SHP77 (cell line): Measurements from ENCODE around the gene FANCC.
A peak's percentile ranks its signal among the peaks of the same experiment; 100 is the strongest.
"Not testable (repeated sequence)": the region's sequence is repeated elsewhere in the genome, so short reads cannot be mapped to it uniquely, and the experiment has no call there.

Experiments used
- DNase-seq, 2 experiments: peaks; one replicate each; lab custom pipeline; 2025; lab: John Stamatoyannopoulos, UW

The FANCC gene

DNA sequence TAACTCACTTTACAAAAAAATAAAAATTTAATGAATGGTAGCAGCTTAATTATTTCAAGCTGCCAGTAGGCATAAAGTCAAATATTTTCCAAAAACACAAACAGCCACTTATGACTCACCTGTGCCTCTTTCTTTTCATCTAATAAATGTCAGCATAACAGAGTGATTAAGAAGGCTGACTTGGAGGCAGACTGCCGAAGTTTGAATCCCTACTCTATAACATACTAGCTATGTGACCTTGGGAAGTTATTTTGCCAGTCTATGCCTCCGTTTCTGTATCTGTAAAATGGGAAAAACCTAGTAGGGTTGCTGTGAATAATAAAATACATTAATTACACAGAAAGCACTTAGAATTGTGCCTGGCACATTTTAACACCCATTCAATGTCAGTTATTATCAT is 33.8 kb downstream of the FANCC start:
- no peak for DNase-seq

DNA sequence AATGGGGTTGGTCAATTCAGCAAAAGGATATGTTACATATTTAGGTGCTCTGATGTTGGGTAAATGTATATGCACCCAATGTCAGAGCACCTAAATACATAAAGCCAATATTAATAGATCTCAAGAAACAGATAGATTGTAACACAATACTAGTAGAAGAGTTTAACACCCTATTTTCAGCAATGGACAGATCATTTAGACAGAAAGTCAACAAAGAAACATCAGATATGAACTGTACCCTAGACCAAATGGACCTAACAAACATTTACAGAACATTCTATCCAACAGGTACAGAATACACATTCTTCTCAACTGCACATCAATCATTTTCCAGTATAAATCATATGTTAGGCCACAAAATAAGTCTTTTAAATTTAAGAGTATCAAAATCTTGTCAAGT is 35.2 kb downstream of the FANCC start:
- no peak for DNase-seq

DNA sequence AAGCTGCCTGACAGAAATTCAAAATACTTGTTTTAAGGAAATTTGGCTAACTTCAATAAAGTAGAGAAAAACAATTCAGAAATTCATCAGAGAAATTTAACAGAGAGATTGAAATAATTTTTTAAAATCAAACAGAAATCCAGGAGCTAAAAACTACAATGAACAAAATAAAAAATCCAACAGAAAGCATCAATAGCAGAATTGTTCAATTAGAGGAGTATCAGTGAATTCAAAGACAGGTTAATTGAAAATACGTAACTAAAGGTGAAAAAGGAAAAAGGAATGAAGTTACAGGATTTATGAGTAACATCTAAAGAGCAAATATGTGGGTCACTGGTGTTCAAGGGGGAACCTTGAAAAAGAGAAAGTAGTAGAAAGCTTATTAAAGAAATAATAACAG is 36.8 kb downstream of the FANCC start:
- no peak for DNase-seq

DNA sequence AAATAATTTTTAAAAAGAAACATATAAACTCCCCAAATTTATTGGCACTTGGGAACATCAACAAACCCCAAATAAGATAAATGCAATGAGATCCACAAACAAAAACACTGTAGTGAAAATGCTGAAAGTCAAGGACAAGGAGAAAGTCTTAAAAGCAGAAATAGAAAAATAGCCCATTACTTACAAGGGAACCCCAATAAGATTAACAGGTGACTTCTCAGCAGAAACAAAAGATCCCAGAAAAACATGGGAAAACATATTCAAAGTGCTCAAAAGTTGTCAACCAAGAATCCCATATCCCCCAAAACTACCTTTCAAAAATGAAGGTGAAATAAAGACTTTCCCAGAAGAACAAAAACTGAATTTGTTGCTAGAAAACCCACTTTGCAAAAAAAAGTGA is 40.0 kb downstream of the FANCC start:
- DNase-seq = no peak

DNA sequence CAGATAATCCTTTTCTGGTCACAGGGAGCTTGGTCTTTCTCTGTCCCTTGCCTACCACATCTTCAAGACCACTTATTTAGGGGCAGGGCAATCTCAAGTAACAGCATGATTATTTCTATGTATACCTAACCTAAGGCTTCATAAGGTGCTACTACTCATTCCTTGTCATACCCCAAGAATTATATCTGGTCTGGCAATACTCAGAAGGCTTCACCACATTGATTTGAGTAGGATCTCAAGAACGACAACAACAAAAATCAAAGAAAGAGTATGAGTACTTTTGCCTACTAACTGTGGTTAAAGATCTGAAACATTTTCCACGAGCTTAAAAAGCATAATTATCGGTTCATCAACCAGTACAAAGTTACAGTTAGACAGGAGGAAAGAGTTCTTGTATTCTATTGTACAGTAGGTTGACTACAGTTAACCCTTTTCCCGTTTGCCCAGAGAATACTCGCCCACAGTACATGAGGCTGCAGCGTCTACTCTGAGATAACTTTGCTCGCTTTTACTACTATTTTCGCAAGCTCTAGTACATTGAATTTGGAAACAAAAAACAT is 41.0 kb downstream of the FANCC start:
- DNase-seq = no peak

DNA sequence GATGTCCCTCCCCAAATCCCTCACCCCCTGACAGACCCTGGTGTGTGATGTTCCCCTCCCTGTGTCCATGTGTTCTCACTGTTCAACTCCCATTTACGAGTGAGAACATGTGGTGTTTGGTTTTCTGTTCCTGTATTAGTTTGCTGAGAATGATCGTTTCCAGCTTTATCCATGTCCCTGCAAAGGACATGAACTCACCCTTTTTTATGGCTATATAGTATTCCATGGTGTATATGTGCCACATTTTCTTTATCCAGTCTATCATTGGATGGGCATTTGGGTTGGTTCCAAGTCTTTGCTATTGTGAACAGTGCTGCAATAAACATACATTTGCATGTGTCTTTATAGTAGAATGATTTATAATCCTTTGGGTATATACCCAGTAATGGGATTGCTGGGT is 43.3 kb downstream of the FANCC start:
- not testable (repeated sequence) for DNase-seq

DNA sequence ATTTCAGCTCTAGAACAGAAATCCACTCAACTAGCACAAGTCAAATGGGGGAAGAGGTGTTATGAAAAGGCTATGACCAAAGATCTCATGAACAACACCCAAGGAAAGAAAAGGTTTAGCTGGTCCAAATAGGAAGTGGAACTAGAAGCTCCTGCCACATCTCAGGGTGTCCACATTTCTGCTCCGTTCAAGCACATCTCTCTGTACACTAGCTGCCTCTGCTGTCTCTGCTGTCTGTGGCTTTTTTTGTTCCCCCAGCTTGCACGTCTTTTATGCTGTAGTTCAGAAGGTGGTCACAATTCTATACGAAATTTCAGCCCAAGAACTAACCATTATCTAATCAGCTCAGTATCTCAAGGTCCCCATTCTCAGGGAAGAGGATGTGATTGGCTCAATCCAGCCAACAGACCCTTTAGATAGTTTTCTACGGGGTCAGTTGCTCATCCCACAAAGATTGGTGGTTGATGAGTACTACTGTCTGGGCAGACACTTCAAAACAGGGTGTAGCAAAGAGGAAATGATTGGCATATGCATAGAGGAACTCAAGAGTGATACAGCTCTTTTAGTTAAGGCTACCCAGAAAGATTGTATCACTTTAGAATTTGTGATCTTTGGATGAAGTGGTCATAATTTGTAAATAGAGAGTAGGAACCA is 44.0 kb downstream of the FANCC start:
- DNase-seq = no peak

DNA sequence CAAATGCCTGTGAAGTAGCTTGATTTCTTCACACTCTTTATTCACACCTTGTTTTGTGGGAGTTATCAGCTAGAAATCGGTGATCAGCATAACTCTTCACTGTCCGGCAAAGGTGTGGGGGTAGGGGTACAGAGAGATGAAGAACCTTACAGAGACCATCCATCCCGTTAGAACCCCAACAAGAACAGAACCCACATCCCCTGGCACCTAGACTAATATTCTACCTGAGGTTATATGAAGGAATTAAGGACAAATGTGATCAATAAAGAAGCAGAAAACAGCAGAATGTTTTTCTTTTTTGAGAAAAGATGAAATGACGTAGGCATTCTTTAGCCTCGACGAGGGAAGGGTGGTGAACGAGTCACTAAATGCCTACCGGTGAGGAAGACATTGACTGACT is 44.7 kb downstream of the FANCC start:
- no peak for DNase-seq

DNA sequence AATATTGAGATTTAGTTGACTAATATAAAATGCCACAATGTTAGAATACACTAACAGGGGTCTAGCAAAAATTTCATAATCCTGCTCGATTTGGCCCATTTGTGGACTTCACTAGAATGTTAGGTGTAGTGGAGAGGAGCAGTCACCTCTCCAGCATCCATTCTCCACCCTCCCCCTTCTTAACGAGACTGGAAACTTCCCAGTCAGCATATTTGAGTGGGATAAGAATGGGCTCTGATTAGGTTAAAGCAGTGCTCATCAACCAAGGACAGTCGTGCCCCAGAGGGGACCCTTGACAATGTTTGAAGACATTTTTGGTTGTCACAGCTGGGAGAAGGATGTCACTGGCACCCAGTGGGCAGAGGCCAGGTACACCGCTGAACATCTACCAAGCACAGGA is 46.7 kb downstream of the FANCC start:
- DNase-seq = no peak

DNA sequence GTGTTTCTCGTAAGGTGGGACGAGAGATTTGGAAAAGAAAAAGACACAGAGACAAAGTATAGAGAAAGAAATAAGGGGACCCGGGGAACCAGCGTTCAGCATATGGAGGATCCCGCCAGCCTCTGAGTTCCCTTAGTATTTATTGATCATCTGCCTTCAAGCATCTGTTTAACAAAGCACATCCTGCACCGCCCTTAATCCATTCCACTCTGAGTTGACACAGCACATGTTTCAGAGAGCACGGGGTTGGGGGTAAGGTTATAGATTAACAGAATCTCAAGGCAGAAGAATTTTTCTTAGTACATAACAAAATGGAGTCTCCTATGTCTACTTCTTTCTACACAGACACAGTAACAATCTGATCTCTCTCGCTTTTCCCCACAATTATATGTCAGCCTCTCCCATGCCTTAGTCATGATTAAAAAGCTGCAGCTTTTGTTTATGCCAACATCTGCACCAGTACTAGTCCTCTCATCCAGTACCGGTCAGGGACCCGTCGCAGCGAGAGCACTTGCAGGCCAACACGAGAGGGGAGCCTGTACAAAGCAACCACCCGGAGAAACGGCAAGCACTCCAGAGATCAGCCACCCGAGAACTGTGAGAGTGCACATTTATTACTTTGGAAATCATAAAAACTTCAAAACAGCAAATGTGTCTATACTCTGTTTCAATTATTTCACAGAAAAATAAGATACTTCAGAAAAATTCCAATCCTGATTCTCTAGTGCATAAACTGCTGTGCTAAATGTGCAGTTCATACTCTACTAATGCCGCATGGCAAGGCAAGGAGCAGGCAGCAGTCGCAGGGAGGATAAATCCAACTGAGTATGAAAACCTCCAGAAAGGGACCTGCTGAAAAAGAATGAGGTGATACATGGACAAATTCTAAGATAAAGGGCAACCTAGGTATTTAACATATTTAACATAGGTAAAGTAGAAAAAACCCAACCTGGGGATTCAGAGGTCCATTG is 47.4 kb downstream of the FANCC start:
- peak; percentile 28 to 35 for DNase-seq

DNA sequence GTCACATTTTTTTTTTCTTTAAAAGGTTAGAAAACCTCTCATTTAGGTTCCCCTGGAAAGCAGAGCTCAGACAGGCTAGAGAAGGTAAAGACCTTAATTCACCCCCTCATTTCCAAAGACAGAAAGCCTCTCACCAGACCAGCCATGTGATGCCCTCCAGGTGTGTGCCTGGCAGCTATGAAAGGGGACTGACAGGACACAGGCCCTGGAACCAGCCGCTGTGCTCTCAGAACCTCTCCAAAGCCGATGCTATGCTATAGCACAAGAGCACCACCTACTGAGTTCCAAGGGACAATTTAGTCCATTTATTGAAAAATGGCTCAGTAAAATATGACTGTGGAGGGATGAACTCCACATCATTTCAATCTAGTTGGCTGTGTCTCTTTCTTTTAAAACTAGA is 48.8 kb downstream of the FANCC start:
- DNase-seq = peak; percentile 77 to 80

DNA sequence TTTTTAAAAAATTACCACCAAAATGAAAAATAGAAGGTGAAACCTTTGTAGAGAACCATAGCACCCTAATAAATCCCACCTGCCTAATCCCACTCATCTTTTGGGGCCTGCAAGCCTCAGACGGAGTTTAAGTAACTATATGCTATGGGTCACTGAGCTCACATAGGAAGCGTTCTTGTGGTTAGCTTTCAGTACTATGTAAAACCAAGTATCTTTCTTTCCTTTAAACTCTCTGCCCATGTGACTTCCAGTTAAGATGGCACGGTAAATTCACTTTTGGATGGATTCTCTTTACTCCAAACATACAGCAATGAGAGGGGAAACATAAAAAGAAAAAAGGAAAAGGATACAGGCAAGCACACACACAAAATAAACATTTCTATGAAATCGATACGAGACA is 50.9 kb downstream of the FANCC start:
- no peak for DNase-seq

DNA sequence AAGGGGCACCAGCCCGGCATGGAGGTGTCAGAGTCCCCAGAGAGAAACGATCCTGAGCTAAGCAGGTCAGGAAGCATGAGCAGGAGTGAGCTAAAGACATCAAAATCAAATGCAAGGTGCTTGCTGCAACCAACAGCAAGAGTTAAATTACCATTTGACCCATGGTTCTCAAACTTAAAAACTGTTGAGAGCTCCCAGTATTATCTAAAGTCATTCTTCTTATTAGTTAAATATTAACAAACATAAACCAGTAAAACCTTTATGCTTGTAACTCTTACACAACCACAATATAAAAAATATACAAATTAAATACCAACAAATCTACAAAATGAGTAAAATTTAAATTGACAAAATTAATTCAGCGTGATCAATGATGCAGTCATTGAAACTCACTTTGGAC is 51.5 kb downstream of the FANCC start:
- no peak for DNase-seq

DNA sequence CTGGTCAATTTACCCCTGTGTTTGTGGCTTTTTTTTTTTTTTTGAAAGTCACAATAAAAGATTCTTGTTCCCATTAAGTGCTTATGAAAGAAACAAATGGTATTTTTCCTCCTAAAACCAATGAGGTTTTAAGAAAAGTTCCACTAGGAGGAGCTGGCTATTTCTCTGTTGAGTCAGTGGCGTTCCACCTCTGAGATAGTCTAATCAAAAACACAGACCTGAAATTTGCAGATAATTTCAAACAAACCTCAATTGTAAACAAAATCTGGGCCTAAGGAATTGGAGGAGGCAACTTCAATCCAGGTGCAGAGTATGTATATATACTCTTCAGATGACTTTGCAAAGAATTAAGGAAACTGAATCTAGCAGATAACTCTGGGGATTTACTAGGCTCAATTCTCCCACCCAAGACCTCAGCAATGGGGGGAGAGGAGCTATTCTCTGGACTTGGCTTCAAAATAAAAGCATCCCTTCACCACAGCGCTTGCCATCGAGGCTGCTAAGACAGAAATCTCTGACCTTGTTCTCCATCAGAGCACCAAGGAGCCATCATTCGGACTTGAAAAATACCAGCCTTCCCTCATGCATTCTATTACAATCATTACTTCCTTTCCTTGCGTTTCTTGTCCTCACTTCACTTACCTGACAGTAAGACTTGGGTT is 52.4 kb downstream of the FANCC start:
- DNase-seq = no peak

DNA sequence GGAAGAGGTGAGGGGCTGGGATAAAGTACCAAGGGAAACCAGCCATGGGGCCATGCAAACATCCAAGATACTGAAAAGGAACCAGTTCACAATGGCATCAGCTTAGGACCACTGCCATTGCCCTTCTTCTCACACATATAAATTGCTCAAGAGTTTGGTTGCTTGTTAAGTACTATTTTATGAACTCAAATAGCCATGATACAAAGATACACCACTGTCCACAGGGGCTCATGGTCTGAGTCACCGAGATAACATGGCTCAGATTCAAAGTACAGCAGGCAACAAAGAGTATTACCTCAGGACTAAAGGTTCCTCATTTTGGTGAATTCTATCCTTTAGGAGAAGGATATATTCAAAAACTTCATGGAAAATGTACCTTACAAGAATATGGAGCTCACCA is 55.6 kb downstream of the FANCC start:
- no peak for DNase-seq

DNA sequence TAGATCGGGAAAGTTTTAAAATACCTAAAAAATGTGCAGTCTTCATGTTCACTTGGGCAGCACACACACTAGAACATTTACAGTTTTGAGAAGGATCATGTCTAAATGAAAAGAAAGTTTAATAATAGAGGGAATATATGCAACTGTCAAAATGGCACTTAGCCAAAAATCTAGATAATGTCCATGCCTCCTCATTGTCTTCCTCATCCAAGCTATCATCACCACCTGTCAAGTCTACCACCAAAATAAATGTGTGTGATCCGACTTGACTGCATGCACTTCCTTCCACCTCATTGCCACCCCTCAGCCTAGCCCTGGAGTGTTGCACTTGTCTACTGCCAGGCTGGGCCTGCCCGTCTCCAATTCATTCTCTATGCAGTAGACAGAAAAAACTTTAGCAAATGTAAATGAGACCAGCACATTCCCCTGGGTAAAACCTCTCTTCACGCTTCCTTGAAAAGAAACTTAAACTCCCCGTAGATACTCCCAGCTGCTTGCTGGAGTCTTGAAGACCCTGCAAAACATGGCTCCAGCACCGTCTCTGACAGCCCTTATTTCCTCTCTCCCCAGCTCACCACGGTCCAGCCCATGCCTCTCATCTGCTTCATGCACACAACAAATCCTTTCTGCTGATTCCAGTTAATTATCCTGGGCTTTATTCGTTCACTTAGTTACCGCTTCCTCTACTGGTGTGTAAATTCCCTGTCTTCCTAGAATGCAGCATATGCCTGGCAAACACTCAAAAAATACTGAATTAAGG is 66.9 kb downstream of the FANCC start:
- no peak for DNase-seq

DNA sequence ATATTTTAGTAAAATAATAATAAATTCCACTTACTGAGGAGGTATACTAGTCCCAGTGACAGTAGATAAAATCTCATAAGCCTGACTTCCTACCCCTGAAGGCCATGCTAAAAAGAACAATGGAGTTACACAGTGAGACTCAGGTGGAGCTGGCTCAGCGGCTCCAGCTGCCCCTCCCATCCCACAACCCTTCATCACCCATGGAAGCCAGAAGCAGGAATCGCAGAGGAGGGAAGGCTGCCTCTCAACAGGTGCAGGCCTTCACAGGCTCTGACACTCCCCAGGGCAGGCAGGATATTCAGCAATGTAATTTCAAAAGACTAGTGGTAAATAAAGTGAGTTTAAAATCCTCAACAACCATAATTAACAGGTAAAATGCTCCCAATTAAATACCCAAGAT is 67.5 kb downstream of the FANCC start:
- peak; percentile 34 to 41 for DNase-seq

DNA sequence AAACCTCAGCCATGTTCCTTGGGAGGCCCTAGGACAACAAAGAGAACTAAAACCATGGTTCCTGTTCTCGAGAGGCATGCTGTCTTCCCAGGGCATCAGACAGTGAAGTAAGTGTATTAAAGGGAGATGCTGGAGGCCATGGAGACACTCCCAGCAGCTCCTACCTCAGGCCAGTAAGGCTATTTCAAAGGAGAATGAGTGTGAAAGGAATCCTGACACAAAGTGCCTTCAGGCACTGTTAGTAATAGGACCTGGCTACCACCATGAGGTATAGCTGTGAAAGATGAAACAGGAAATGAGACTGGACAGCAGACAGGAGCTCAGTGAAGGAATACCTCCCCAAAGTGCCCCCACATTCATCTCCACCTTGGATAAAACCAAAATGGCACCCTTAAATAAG is 71.0 kb downstream of the FANCC start:
- no peak for DNase-seq

DNA sequence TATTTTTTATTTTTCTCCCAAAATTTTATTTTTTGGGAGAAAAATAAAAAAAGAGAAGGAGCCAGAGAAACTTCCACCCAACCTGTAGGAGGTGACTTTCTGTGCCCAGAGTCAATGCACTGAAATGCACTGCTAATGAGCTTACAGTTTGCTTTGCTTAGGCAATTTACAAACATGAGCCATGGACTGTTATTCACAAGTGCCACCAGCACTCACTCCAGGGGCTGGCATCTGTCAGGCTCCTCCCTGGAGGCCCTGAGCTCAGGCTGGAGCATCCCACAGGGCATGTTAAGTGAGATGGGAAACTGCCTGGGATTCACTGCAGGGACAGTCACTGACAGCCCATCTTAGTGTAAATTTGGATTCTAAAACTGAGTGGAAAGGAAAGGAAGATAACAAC is 74.9 kb downstream of the FANCC start:
- no peak for DNase-seq

DNA sequence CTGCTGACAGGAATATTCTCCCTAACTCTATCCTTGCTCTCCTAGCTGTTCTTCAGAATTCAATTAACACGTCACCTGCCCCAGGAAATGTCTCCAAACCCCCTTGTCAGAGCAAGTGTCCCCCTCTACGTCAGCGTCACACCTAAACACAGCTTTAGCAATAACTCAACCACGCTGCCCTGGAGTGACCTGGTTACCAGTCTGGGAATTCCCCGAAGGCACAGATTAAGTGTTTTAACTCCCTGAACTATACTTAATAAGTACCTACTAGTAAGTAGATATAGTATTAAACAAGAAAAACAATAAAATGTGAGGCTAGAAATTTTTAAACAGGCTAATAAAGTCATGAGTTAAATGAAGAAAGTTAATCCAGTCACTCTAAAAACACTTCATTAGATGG is 78.4 kb downstream of the FANCC start:
- no peak for DNase-seq

DNA sequence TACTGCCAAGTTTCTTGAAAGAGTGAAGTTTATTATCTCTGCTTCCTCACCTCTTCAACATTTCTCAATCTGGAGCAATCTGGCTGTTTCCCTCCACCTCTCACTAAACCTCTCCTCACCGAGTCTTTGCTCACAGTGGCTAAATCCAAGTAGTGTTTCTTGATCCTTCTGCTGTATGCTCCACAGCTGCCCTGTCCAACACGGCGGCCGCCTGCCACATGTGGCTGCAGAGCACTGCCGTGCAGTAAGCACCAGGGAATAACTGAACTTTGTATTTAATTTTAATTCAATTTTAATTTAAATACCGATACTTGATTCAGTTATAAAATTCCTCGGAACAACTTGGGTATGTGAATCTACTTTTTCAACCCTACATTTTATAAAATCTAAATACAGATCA is 80.2 kb downstream of the FANCC start:
- no peak for DNase-seq

DNA sequence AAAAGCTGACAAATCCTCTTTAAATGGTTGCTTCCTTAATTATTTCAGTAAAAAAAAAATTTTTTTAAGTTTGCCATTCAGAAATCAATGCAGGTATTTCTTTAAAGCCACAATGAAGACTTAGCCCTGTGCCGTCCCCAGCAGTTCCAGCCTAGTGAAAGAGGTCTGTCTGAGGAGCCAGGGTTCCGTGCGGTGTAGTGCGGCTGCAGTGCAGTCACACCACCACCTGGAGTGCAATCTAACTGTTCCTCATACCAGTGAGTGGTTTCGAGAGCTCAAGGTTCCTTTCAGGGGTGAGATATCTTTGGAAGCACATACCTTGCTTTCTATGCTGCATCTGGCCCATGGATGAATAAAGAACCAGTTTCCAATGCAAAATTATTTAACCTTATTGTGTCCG is 87.5 kb downstream of the FANCC start:
- DNase-seq = no peak
